ENCODE measurements around the gene ZNF385C.

The ZNF385C gene

DNA sequence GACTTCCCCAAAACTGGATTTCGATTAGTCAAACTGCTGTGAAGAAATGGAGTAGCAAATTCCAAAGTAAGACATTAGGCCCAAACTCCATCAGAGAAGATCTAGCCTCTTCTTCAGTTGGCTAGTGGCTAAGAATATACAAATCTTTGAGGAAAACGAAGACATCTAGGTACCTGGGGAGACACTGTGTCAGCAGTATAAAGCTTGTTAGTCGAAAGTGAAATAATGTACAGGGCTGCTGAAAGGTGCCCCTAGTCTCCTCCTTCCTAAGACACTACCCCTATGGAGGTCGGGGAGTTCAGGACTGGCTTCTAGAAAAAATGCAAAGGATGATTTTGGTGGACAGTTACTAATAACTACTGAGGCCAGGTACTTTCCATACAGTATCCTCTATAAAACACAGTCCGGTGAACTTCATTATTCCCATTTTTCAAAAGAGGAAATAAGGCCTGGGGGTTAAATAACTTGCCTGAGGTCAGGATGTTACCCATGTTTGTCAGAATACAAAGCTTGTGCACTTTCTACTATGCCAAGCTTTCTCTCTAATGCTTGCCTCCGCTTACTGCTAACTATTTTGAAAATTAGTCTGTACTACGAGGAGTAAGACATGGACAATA, 96.0 kb downstream of the ZNF385C start:
- Mint-ChIP-seq H3K4me1 (ENCODE audit: low read depth) (peaks cover 30% of the 10 kb centered on the region), H3K27me3 (no peaks in the 10 kb centered on the region), H3K4me3 (no peak overlapping the region), H3K9me3 (no peaks in the 10 kb centered on the region), H3K36me3 (ENCODE audit: low read depth) (peaks cover 76% of the 10 kb centered on the region), H3K27ac (no peak overlapping the region)
- DNase-seq, result no peak

DNA sequence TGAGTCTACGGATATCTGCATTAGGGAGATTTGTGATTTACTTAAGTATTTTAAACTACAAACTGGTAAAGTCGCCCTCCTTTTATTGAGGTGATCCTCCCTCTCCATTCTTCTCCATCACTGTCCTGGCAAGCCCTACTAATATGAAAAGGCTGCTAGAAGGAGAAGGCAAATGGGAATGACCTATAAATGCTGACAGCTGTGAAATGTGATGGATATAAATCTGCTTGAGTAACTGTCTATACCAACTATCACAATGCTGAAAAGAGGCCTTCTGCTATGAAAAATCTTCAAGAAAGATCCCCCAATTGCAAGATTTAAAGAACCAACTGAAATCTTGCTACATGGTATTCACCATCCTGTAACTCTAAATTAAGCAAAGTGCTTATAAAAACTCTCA, 96.5 kb downstream of the ZNF385C start:
- Mint-ChIP-seq H3K9me3 (no peaks in the 10 kb centered on the region), H3K4me3 (no peak overlapping the region), H3K36me3 (ENCODE audit: low read depth) (peaks cover 79% of the 10 kb centered on the region), H3K27ac (no peak overlapping the region), H3K27me3 (no peaks in the 10 kb centered on the region), H3K4me1 (ENCODE audit: low read depth) (peaks cover 31% of the 10 kb centered on the region)
- no peak for DNase-seq

GRCh38 chr17:42000413-42001133, 97.7 kb downstream of the ZNF385C start:
- peaks cover 90% of the 10 kb centered on the region for H3K36me3 Mint-ChIP-seq (ENCODE audit: low read depth)
- H3K9me3 Mint-ChIP-seq, result no peaks in the 10 kb centered on the region
- H3K27ac Mint-ChIP-seq, result peak overlapping the region; percentile 50
- DNase-seq, result no peak
- H3K4me3 Mint-ChIP-seq, result no peak overlapping the region
- H3K27me3 Mint-ChIP-seq, result no peaks in the 10 kb centered on the region
- H3K4me1 Mint-ChIP-seq (ENCODE audit: low read depth), result peaks cover 39% of the 10 kb centered on the region

- Mint-ChIP-seq H3K27me3 (no peaks in the 10 kb centered on the region), H3K9me3 (no peaks in the 10 kb centered on the region), H3K4me1 (ENCODE audit: low read depth) (peaks cover 23% of the 10 kb centered on the region), H3K27ac (no peak overlapping the region), H3K4me3 (no peak overlapping the region), H3K36me3 (ENCODE audit: low read depth) (peaks cover 92% of the 10 kb centered on the region)
- DNase-seq, result no peak
Observed at GRCh38 chr17:41998497-41998896, 99.8 kb downstream of the ZNF385C start.

DNA sequence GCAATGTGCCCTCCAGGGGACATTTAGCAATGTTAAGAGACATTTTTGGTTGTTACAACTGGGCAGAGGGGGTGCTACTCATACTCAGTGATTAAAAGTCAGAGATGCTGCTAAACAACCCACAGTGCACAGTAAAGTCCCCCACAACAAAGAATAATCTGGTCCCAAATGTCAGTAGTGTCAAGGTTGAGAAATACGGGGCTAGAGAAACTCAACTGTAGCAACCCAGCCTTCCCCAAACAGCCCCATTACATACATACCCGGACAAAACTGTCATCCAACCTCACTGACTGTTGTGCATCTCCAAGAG, 101.5 kb downstream of the ZNF385C start:
- H3K4me1 Mint-ChIP-seq (ENCODE audit: low read depth), result peaks cover 13% of the 10 kb centered on the region
- H3K27me3 Mint-ChIP-seq, result no peaks in the 10 kb centered on the region
- peaks cover 92% of the 10 kb centered on the region for H3K36me3 Mint-ChIP-seq (ENCODE audit: low read depth)
- H3K4me3 Mint-ChIP-seq, result no peak overlapping the region
- H3K27ac Mint-ChIP-seq, result peak overlapping the region; percentile 83
- DNase-seq, result no peak
- H3K9me3 Mint-ChIP-seq, result no peaks in the 10 kb centered on the region

DNA sequence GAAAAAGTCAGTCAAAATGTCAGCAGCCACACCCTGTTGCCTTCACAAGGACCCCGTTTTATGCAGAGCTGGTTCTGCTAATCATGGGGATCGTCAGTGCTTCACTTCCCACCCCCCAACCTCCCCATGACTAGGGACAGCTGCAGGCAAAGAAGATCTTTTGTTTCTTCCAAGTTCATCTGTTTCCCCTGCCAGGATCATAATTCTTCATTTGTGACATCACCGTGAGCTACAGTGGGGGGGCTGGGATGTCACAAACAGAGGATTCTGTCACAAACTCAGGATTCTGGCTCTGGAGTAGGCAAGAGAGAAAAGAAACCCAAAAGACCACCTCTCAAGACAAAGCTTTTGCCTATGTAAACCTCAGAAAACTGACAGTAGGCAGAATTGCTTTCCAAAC, 105.7 kb downstream of the ZNF385C start:
- Mint-ChIP-seq H3K27me3 (no peaks in the 10 kb centered on the region), H3K4me1 (ENCODE audit: low read depth) (peaks cover 23% of the 10 kb centered on the region), H3K36me3 (ENCODE audit: low read depth) (peaks cover 99% of the 10 kb centered on the region), H3K4me3 (no peak overlapping the region), H3K9me3 (no peaks in the 10 kb centered on the region), H3K27ac (peak overlapping the region; percentile 51)
- DNase-seq, result peak; percentile 23

DNA sequence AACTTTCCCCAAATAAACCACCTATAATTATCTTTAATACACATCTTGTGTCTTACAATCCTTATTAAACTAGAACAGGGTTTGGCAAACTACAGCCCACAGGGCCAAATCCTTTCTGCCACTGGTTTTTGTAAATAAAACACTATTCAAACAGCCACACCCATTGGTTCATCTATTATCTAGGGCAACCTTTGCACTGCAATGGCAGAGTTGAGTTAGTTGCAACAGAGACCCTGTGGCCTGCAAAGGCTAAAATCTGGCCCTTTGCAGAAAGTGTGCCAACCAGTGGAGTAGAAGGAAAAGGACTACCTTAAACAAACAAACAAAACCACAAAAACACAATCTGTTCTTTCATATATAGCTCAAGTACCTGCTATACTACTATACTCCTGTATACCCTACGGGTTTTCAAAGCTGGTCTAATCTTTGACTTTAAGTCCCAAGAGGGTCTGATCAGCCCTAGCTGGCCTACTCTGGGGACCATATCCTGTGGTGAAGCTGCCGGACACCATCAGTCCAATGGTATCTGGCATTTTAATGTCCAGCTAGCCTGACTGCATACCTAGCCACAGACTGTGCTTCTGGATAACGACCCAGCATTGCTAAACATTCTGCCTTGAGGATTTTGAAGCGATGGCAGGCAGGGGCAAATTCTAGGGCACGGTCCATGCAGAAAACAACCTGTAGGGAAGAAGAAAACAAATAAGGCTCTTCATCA, 108.4 kb downstream of the ZNF385C start:
- H3K27ac Mint-ChIP-seq, result peak overlapping the region; percentile 8
- peak; percentile 3 for DNase-seq
- peaks cover 99% of the 10 kb centered on the region for H3K36me3 Mint-ChIP-seq (ENCODE audit: low read depth)
- H3K9me3 Mint-ChIP-seq, result no peaks in the 10 kb centered on the region
- no peaks in the 10 kb centered on the region for H3K27me3 Mint-ChIP-seq
- no peak overlapping the region for H3K4me3 Mint-ChIP-seq
- H3K4me1 Mint-ChIP-seq (ENCODE audit: low read depth), result peaks cover 15% of the 10 kb centered on the region

GRCh38 chr17:41988418-41988817, 109.9 kb downstream of the ZNF385C start:
- Mint-ChIP-seq H3K27me3 (no peaks in the 10 kb centered on the region), H3K4me3 (no peak overlapping the region), H3K27ac (peak overlapping the region; percentile 75), H3K4me1 (ENCODE audit: low read depth) (peaks cover 15% of the 10 kb centered on the region), H3K9me3 (no peaks in the 10 kb centered on the region), H3K36me3 (ENCODE audit: low read depth) (peaks cover 99% of the 10 kb centered on the region)
- no peak for DNase-seq

- H3K27me3 Mint-ChIP-seq, result no peaks in the 10 kb centered on the region
- no peak overlapping the region for H3K4me3 Mint-ChIP-seq
- H3K36me3 Mint-ChIP-seq (ENCODE audit: low read depth), result peaks cover 99% of the 10 kb centered on the region
- DNase-seq, result no peak
- H3K9me3 Mint-ChIP-seq, result no peaks in the 10 kb centered on the region
- peak overlapping the region; percentile 75 for H3K27ac Mint-ChIP-seq
- H3K4me1 Mint-ChIP-seq (ENCODE audit: low read depth), result peaks cover 15% of the 10 kb centered on the region
Observed at GRCh38 chr17:41987642-41988041, 110.6 kb downstream of the ZNF385C start.

DNA sequence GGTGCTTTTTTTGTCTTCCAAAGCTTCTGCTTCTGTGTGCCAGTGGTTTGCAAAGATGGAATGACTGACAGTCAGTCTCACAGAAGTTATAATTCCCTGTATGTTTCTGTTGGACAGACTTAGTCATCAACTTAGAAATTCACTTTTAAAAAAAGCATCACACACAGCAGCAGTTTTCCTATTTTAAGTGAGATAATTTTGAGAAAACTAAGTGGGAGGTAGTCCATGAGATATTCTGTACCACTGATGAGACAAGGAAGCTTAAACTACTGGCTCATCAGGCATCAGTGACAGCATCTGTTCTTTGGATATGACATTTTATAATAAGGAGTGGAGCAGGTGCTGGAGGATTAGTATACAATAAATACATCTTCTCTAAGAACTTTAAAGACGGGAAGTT, 111.6 kb downstream of the ZNF385C start:
- no peak overlapping the region for H3K4me3 Mint-ChIP-seq
- H3K36me3 Mint-ChIP-seq (ENCODE audit: low read depth), result peaks cover 99% of the 10 kb centered on the region
- peak overlapping the region; percentile 23 for H3K27ac Mint-ChIP-seq
- H3K9me3 Mint-ChIP-seq, result no peaks in the 10 kb centered on the region
- DNase-seq, result no peak
- H3K27me3 Mint-ChIP-seq, result no peaks in the 10 kb centered on the region
- peaks cover 15% of the 10 kb centered on the region for H3K4me1 Mint-ChIP-seq (ENCODE audit: low read depth)

GRCh38 chr17:41985919-41986318, 112.4 kb downstream of the ZNF385C start:
- peak; percentile 17 for DNase-seq
- H3K9me3 Mint-ChIP-seq, result no peaks in the 10 kb centered on the region
- peaks cover 99% of the 10 kb centered on the region for H3K36me3 Mint-ChIP-seq (ENCODE audit: low read depth)
- peaks cover 15% of the 10 kb centered on the region for H3K4me1 Mint-ChIP-seq (ENCODE audit: low read depth)
- no peak overlapping the region for H3K4me3 Mint-ChIP-seq
- H3K27me3 Mint-ChIP-seq, result no peaks in the 10 kb centered on the region
- peak overlapping the region; percentile 50 for H3K27ac Mint-ChIP-seq

DNA sequence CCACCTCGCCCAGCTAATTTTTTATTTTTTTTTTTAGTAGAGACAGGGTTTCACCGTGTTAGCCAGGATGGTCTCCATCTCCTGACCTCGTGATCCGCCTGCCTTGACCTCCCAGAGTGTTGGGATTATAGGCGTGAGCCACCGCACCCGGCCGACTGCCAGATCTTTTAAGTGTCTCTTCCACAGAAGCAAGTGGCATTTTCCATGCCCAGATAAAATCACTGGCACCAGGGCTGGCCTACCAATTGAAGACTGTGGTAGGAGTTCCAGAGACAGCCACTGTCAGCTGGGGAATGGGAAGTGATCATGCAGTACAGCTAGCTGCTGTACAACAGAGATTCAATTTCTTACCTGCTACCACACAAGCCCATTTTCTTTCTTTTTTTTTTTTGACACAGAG, 113.8 kb downstream of the ZNF385C start:
- Mint-ChIP-seq H3K36me3 (ENCODE audit: low read depth) (peaks cover 98% of the 10 kb centered on the region), H3K9me3 (no peaks in the 10 kb centered on the region), H3K27me3 (no peaks in the 10 kb centered on the region), H3K4me1 (ENCODE audit: low read depth) (peaks cover 15% of the 10 kb centered on the region), H3K27ac (no peak overlapping the region), H3K4me3 (no peak overlapping the region)
- peak; percentile 13 for DNase-seq

DNA sequence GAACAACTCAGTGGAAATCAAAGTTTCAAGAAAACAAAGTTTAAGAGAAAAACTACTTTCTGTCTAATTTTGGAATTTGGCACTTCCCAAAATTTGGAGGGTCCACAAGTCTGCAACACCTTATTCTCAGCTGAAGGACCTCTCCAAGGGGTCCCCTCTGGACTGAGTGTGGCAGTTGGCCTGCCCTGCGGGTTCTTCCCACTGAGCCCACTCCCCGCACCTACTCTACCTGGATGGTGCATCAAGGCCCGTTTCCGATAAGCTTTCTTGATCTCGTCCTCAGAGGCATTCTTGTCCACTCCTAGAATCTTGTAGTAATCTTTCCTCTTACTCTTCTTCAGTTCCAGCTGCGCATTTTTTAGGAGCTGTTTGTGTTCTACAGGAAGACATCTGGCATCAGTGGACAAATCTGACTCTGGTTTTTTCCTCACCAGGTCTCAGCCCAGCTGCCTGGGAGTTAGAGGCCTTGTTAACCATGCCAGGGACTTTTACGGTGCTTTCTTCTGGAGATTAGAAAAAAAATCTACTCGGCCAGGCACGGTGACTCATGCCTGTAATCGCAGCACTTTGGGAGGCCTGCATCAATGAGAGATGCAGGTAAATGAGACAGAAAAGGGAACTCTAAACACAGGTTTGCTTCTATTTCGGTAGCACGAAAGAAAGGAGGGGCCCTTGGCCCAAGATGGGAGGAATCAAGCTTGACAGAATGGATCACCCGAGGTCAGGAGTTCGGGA, 116.1 kb downstream of the ZNF385C start:
- peaks cover under 1% of the 10 kb centered on the region for H3K4me1 Mint-ChIP-seq (ENCODE audit: low read depth)
- H3K4me3 Mint-ChIP-seq, result no peak overlapping the region
- H3K27ac Mint-ChIP-seq, result peak overlapping the region; percentile 74
- peaks cover 91% of the 10 kb centered on the region for H3K36me3 Mint-ChIP-seq (ENCODE audit: low read depth)
- H3K9me3 Mint-ChIP-seq, result no peaks in the 10 kb centered on the region
- peak; percentile 5 for DNase-seq
- H3K27me3 Mint-ChIP-seq, result no peaks in the 10 kb centered on the region

DNA sequence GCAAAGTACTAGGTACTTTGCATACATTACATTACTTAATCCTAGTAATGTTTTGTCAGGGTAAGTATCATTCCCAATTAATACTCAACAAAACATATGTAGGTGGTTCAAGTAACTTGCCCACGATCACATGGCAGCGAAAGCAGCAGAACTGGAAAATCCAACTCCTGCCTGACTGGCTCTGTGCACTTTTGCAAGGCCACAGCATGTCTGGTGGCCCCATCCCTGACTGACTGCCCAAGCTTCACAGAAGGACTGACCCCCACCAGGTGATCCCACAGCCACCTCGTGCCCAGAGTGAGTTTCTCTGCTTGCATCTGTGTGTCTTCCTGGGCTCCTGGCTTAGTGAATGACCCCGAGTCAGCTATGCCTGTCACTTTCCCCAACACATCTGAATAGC, 120.3 kb downstream of the ZNF385C start:
- no peaks in the 10 kb centered on the region for H3K9me3 Mint-ChIP-seq
- DNase-seq, result no peak
- peaks cover 5% of the 10 kb centered on the region for H3K4me1 Mint-ChIP-seq (ENCODE audit: low read depth)
- H3K4me3 Mint-ChIP-seq, result no peak overlapping the region
- no peaks in the 10 kb centered on the region for H3K27me3 Mint-ChIP-seq
- peak overlapping the region; percentile 39 for H3K27ac Mint-ChIP-seq
- peaks cover 92% of the 10 kb centered on the region for H3K36me3 Mint-ChIP-seq (ENCODE audit: low read depth)
